SK-N-SH (cell line): ENCODE data around the gene DLG2. TPM values are rescaled to one million over a fixed set of nuclear protein-coding genes. Genes with fewer than 3 reads are reported as not detected.

ENCODE experiments used
- CTCF ChIA-PET: fragments of 300-600, 350-600 bp; formaldehyde crosslinking; extraction: SDS; loops from one replicate; lab custom pipeline; 2021; lab: Yijun Ruan, JAX
- POLR2A ChIA-PET: fragments of 350-600 bp; sonication (Branson Sonifier 250); formaldehyde crosslinking; extraction: SDS; loops from one replicate; lab custom pipeline; 2020; ENCODE audit warnings: antibody characterized with exemption, inconsistent platforms; lab: Yijun Ruan, JAX
- DNase-seq: peaks from one replicate; pipeline ENCODE4 v3.0.0; 2012
- H2AFZ ChIP-seq: fragments of 200-600 bp; sonication (generic); 2 replicates; pipeline ENCODE4 v1.8.1; 2016; ENCODE audit warnings: antibody characterized with exemption, mild to moderate bottlenecking, low read depth
- H3F3A ChIP-seq: fragments of 200-600 bp; sonication (generic); replicated peaks from 2 replicates; pipeline ENCODE3; 2016; ENCODE audit warnings: antibody characterized with exemption, mild to moderate bottlenecking; ENCODE audit not compliant: insufficient read depth
- H3K27ac ChIP-seq, 2 experiments: fragments of 200-500 bp in 1 of 2; fragments of 200-600 bp in 1 of 2; sonication (Bioruptor generic) in 1 of 2; sonication (generic), shearing (Covaris generic) in 1 of 2; 2 replicates each; pipeline versions ENCODE4 v1.5.1 to v1.6.1; 2014 to 2016; ENCODE audit warnings: low read depth in 2 of 2, inconsistent platforms in 1 of 2, low read length in 1 of 2, mild to moderate bottlenecking in 1 of 2, mixed read lengths in 1 of 2
- H3K27me3 ChIP-seq: fragments of 200-600 bp; sonication (generic), shearing (Covaris generic); 2 replicates; pipeline ENCODE4 v1.6.1; 2016; ENCODE audit warnings: mixed run types; ENCODE audit not compliant: insufficient read depth
- H3K36me3 ChIP-seq, 2 experiments: fragments of 200-500 bp in 1 of 2; fragments of 200-600 bp in 1 of 2; sonication (Bioruptor generic) in 1 of 2; sonication (generic) in 1 of 2; replicated peaks in 1 of 2; 2 replicates each; pipeline versions ENCODE3 to v1.5.1; 2014 to 2016; ENCODE audit warnings: low read length in 1 of 2, mild to moderate bottlenecking in 1 of 2; ENCODE audit not compliant: insufficient read depth in 2 of 2, control insufficient read depth in 1 of 2
- H3K4me1 ChIP-seq, 2 experiments: fragments of 200-500 bp in 1 of 2; fragments of 200-600 bp in 1 of 2; sonication (Bioruptor generic) in 1 of 2; sonication (generic), shearing (Covaris generic) in 1 of 2; 2 replicates each; pipeline versions ENCODE4 v1.5.1 to v1.6.1; 2014 to 2016; ENCODE audit warnings: low read depth in 1 of 2, low read length in 1 of 2, mixed run types in 1 of 2; ENCODE audit not compliant: insufficient read depth in 2 of 2, control insufficient read depth in 1 of 2
- H3K4me2 ChIP-seq: fragments of 200-600 bp; sonication (generic), shearing (Covaris generic); 2 replicates; pipeline ENCODE4 v1.6.1; 2017; ENCODE audit warnings: mixed run types
- H3K4me3 ChIP-seq, 2 experiments: fragments of 200-500 bp in 1 of 2; fragments of 200-600 bp in 1 of 2; sonication (Bioruptor generic) in 1 of 2; sonication (generic), shearing (Covaris generic) in 1 of 2; 2 replicates each; pipeline versions ENCODE4 v1.5.1 to v1.8.1; 2014 to 2016; ENCODE audit warnings: low read depth in 2 of 2, inconsistent platforms in 1 of 2, low read length in 1 of 2, mild to moderate bottlenecking in 1 of 2, mixed read lengths in 1 of 2, moderate library complexity in 1 of 2
- H3K79me2 ChIP-seq: fragments of 200-600 bp; sonication (generic); 2 replicates; pipeline ENCODE4 v1.8.1; 2017; ENCODE audit warnings: mild to moderate bottlenecking; ENCODE audit not compliant: insufficient read depth
- H3K9ac ChIP-seq: fragments of 200-600 bp; sonication (generic); 2 replicates; pipeline ENCODE4 v1.6.1; 2017; ENCODE audit warnings: mixed run types
- H3K9me2 ChIP-seq: fragments of 200-600 bp; sonication (generic); 2 replicates; pipeline ENCODE4 v1.6.1; 2017; ENCODE audit warnings: mixed run types
- H3K9me3 ChIP-seq: fragments of 200-600 bp; sonication (generic); 2 replicates; pipeline ENCODE4 v1.6.1; 2017; ENCODE audit warnings: mixed run types, mild to moderate bottlenecking, moderate library complexity
- H4K20me1 ChIP-seq: fragments of 200-600 bp; sonication (generic); 2 replicates; pipeline ENCODE4 v1.6.1; 2017; ENCODE audit warnings: mild to moderate bottlenecking, mixed run types; ENCODE audit not compliant: insufficient read depth
- CHD2 ChIP-seq: fragments of 150-350 bp; IDR thresholded peaks from 2 replicates; pipeline ENCODE4 v1.6.1; 2018; ENCODE audit warnings: low read length; ENCODE audit not compliant: partially characterized antibody
- ELF1 ChIP-seq: IDR thresholded peaks from 2 replicates; pipeline ENCODE4 v1.4.0; 2012
- FOXM1 ChIP-seq: IDR thresholded peaks from 2 replicates; pipeline ENCODE4 v1.4.0; 2012; ENCODE audit warnings: low read depth, mild to moderate bottlenecking
- GABPA ChIP-seq: IDR thresholded peaks from 2 replicates; pipeline ENCODE4 v1.4.0; 2012; ENCODE audit warnings: low read depth, mild to moderate bottlenecking
- GATA2 ChIP-seq: sonication (generic); formaldehyde crosslinking; IDR thresholded peaks from 2 replicates; pipeline ENCODE4 v1.5.0; 2020; ENCODE audit warnings: mild to moderate bottlenecking, missing genetic modification reagents
- MXI1 ChIP-seq: IDR thresholded peaks from 2 replicates; pipeline ENCODE4 v1.6.1; 2012; ENCODE audit warnings: mild to moderate bottlenecking, low read depth, low read length, improper control_type of control experiment
- NFIC ChIP-seq: IDR thresholded peaks from 2 replicates; pipeline ENCODE4 v1.4.0; 2012; ENCODE audit warnings: borderline replicate concordance
- NRF1 ChIP-seq: IDR thresholded peaks from 2 replicates; pipeline ENCODE4 v1.6.1; 2012; ENCODE audit warnings: low read depth, mild to moderate bottlenecking, low read length
- POLR2AphosphoS5 ChIP-seq: IDR thresholded peaks from 2 replicates; pipeline ENCODE4 v1.6.1; 2012; ENCODE audit warnings: low read depth, low read length
- RCOR1 ChIP-seq: fragments of 150-350 bp; IDR thresholded peaks from 2 replicates; pipeline ENCODE4 v1.6.1; 2017; ENCODE audit warnings: antibody characterized with exemption, low read length
- RFX5 ChIP-seq: IDR thresholded peaks from 2 replicates; pipeline ENCODE4 v1.6.1; 2012; ENCODE audit warnings: mild to moderate bottlenecking, improper control_type of control experiment, low read length
- SMC3 ChIP-seq: IDR thresholded peaks from 2 replicates; pipeline ENCODE4 v1.6.1; 2012; ENCODE audit warnings: low read depth, low read length, improper control_type of control experiment
- TAF1 ChIP-seq: IDR thresholded peaks from 2 replicates; pipeline ENCODE4 v1.6.1; 2012; ENCODE audit warnings: low read depth, mild to moderate bottlenecking, low read length, moderate library complexity, borderline replicate concordance
- TCF12 ChIP-seq: IDR thresholded peaks from 2 replicates; pipeline ENCODE4 v1.4.0; 2012
- TEAD4 ChIP-seq: IDR thresholded peaks from 2 replicates; pipeline ENCODE4 v1.4.0; 2012; ENCODE audit warnings: mild to moderate bottlenecking, borderline replicate concordance; ENCODE audit not compliant: insufficient read depth
- YY1 ChIP-seq: IDR thresholded peaks from 2 replicates; pipeline ENCODE4 v1.4.0; 2012; ENCODE audit warnings: low read depth, mild to moderate bottlenecking
- WGBS: methylation state at CpG from one replicate; pipeline ENCODE4 v1.1.6; 2017; ENCODE audit warnings: low lambda C conversion rate; 5-methylcytosine and 5-hydroxymethylcytosine counted together
- polyA plus RNA-seq, 3 experiments: library from polyadenylated mRNA; depleted of rRNA; stranded (reverse); fragments of >200 nt; gene quantifications; 2 replicates each; pipeline ENCODE4 v1.2.3, GENCODE V29; 2012
- TF ChIP-seq, protein P1 (sequence below): fragments of 200-600 bp; sonication (generic); IDR thresholded peaks from 2 replicates; pipeline ENCODE4 v1.6.1; 2017; ENCODE audit warnings: antibody characterized with exemption, mild to moderate bottlenecking, moderate library complexity
- TF ChIP-seq, protein P2 (sequence below): fragments of 150-350 bp; IDR thresholded peaks from 2 replicates; pipeline ENCODE4 v1.6.1; 2017; ENCODE audit warnings: antibody characterized with exemption, low read length, low read depth, borderline replicate concordance
- TF ChIP-seq, protein P3 (sequence below): IDR thresholded peaks from 2 replicates; pipeline ENCODE4; 2012
- TF ChIP-seq, protein P4 (sequence below): IDR thresholded peaks from 2 replicates; pipeline ENCODE4 v1.4.0; 2012; ENCODE audit warnings: low read depth, borderline replicate concordance
- TF ChIP-seq, protein P5 (sequence below): IDR thresholded peaks from 2 replicates; pipeline ENCODE4 v1.4.0; 2012; ENCODE audit warnings: low read depth, borderline replicate concordance

DLG2 gene
- polyA plus RNA-seq, 1 of the 3 experiments (the other 2 are of a cell fraction): 0.21 TPM

DNA sequence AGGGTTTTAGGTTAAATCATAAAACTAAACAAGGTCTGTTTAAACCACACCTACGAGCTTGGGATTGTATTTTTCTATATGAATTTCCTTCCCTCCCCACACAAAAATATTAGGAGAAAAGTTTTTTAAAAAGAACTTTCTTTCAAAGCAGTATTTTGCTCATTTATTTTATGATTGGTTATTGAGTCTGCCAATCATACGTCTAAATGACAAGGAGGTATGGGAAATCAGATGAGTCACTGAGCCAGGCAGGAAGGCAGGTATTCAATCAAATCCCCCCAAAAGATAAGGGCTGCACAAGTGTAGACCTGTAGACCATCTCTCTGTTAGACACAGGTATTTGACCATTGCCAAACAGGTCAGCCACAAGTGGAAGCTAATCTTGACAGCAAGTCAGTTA, 1900.8 kb downstream of the DLG2 start:
- Histone ChIP-seq H4K20me1 (no peaks in the 10 kb centered on the region), H3F3A (no peaks in the 10 kb centered on the region), H3K4me2 (no peak overlapping the region), H3K4me3 (no peak overlapping the region), H3K27ac (no peak overlapping the region), H3K27me3 (no peaks in the 10 kb centered on the region)
- ChIA-PET CTCF (interaction anchor here (1.1 to 4.4 kb wide), 4 partner anchors 21 to 476 kb away, joined by 3 to 30 read pairs (median 3); no protein-coding TSS in a partner anchor), POLR2A (no interaction called here)
- no peak for TF ChIP-seq MXI1
- TF ChIP-seq FOXM1: no peak
- TF ChIP-seq NFIC: no peak
- TF ChIP-seq, protein P1, sequence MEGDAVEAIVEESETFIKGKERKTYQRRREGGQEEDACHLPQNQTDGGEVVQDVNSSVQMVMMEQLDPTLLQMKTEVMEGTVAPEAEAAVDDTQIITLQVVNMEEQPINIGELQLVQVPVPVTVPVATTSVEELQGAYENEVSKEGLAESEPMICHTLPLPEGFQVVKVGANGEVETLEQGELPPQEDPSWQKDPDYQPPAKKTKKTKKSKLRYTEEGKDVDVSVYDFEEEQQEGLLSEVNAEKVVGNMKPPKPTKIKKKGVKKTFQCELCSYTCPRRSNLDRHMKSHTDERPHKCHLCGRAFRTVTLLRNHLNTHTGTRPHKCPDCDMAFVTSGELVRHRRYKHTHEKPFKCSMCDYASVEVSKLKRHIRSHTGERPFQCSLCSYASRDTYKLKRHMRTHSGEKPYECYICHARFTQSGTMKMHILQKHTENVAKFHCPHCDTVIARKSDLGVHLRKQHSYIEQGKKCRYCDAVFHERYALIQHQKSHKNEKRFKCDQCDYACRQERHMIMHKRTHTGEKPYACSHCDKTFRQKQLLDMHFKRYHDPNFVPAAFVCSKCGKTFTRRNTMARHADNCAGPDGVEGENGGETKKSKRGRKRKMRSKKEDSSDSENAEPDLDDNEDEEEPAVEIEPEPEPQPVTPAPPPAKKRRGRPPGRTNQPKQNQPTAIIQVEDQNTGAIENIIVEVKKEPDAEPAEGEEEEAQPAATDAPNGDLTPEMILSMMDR: no peak
- TF ChIP-seq, protein P2, sequence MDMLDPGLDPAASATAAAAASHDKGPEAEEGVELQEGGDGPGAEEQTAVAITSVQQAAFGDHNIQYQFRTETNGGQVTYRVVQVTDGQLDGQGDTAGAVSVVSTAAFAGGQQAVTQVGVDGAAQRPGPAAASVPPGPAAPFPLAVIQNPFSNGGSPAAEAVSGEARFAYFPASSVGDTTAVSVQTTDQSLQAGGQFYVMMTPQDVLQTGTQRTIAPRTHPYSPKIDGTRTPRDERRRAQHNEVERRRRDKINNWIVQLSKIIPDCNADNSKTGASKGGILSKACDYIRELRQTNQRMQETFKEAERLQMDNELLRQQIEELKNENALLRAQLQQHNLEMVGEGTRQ: no peak
- TF ChIP-seq CHD2: no peak
- TF ChIP-seq ELF1: no peak
- TF ChIP-seq SMC3: no peak
- TF ChIP-seq RFX5: no peak
- TF ChIP-seq, protein P3, sequence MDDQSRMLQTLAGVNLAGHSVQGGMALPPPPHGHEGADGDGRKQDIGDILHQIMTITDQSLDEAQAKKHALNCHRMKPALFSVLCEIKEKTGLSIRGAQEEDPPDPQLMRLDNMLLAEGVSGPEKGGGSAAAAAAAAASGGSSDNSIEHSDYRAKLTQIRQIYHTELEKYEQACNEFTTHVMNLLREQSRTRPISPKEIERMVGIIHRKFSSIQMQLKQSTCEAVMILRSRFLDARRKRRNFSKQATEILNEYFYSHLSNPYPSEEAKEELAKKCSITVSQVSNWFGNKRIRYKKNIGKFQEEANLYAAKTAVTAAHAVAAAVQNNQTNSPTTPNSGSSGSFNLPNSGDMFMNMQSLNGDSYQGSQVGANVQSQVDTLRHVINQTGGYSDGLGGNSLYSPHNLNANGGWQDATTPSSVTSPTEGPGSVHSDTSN: no peak
- TF ChIP-seq, protein P4, sequence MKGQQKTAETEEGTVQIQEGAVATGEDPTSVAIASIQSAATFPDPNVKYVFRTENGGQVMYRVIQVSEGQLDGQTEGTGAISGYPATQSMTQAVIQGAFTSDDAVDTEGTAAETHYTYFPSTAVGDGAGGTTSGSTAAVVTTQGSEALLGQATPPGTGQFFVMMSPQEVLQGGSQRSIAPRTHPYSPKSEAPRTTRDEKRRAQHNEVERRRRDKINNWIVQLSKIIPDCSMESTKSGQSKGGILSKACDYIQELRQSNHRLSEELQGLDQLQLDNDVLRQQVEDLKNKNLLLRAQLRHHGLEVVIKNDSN: no peak
- TF ChIP-seq, all 33 proteins: peak for 0
- H3K9ac ChIP-seq: no peak overlapping the region
- H3K36me3 ChIP-seq: no peaks in the 10 kb centered on the region
- H3K9me3 ChIP-seq: no peaks in the 10 kb centered on the region
- no peaks in the 10 kb centered on the region for H3K79me2 ChIP-seq
- H2AFZ ChIP-seq: no peak overlapping the region
- H3K9me2 ChIP-seq: no peaks in the 10 kb centered on the region
- 49% methylated on average over 2 of the region's 2 CpGs for WGBS
- no peak for DNase-seq
- H3K4me1 ChIP-seq: peaks cover 13 to 41% of the 10 kb centered on the region in 2 experiments; a peak in 3 of 4 replicates

DNA sequence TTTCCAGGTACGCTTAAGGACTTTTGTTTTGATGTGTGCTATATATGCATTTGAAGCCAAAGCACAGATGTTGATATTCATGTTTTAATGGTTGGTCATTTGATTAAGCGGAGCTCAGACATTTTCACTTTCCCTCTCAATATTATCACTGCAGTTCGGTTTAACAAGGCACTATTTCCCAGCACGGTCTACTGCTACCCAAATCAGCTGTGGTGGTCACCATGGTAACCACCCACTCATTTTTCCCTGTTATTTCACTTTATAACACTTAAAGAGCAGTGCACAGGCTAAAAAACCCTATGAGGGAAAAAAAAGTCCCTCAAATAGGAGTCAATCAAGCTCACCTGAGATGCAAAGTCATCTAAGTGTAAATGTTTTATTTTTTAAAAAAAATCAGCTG, 1901.4 kb downstream of the DLG2 start:
- 70% methylated on average over 4 of the region's 4 CpGs for WGBS
- Histone ChIP-seq H3K9me2 (no peaks in the 10 kb centered on the region), H3K9ac (no peak overlapping the region)
- TF ChIP-seq YY1 (no peak), GATA2 (CRISPR knock-in tag) (no peak), TEAD4 (no peak), RCOR1 (no peak), POLR2AphosphoS5 (no peak), TCF12 (no peak), TAF1 (no peak), NRF1 (no peak), GABPA (no peak)
- TF ChIP-seq, protein P5, sequence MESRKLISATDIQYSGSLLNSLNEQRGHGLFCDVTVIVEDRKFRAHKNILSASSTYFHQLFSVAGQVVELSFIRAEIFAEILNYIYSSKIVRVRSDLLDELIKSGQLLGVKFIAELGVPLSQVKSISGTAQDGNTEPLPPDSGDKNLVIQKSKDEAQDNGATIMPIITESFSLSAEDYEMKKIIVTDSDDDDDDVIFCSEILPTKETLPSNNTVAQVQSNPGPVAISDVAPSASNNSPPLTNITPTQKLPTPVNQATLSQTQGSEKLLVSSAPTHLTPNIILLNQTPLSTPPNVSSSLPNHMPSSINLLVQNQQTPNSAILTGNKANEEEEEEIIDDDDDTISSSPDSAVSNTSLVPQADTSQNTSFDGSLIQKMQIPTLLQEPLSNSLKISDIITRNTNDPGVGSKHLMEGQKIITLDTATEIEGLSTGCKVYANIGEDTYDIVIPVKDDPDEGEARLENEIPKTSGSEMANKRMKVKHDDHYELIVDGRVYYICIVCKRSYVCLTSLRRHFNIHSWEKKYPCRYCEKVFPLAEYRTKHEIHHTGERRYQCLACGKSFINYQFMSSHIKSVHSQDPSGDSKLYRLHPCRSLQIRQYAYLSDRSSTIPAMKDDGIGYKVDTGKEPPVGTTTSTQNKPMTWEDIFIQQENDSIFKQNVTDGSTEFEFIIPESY: no peak
- TF ChIP-seq, protein P2: no peak

More for the DNA sequence above, 1901.4 kb downstream of the DLG2 start:
- Histone ChIP-seq H3K36me3 (no peaks in the 10 kb centered on the region), H3K27ac (no peak overlapping the region), H3K4me3 (no peak overlapping the region), H4K20me1 (no peaks in the 10 kb centered on the region), H3K4me2 (no peak overlapping the region), H3K9me3 (no peaks in the 10 kb centered on the region), H3K4me1 (peaks cover 13 to 38% of the 10 kb centered on the region in 2 experiments; a peak in 3 of 4 replicates), H2AFZ (no peak overlapping the region), H3K27me3 (no peaks in the 10 kb centered on the region), H3K79me2 (no peaks in the 10 kb centered on the region), H3F3A (no peaks in the 10 kb centered on the region)
- no peak for DNase-seq
- POLR2A ChIA-PET: no interaction called here
- CTCF ChIA-PET: interaction anchor here (0.9 to 4.4 kb wide), 4 partner anchors 94 to 475 kb away, joined by 3 to 30 read pairs (median 3); no protein-coding TSS in a partner anchor
